HG02981 (cell line): ENCODE results near the gene PRICKLE4.

Experiments used
- ATAC-seq: cut with Tn5 transposase; IDR thresholded peaks from one replicate; pipeline ENCODE4 v1.9.1; 2021; ENCODE audit warnings: mild to moderate bottlenecking, moderate library complexity; ENCODE audit not compliant: unreplicated experiment

The PRICKLE4 gene, protein sequence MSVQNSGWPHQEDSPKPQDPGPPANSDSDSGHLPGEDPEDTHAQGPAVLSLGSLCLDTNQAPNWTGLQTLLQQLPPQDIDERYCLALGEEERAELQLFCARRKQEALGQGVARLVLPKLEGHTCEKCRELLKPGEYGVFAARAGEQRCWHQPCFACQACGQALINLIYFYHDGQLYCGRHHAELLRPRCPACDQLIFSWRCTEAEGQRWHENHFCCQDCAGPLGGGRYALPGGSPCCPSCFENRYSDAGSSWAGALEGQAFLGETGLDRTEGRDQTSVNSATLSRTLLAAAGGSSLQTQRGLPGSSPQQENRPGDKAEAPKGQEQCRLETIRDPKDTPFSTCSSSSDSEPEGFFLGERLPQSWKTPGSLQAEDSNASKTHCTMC

GRCh38 chr6:41780551-41781365, at the start of gene PRICKLE4:
TSS of gene PRICKLE4 (plus strand) at chr6:41780782. CDS start at chr6:41783474, 2,692 bp downstream.
- ATAC-seq = no peak

DNA sequence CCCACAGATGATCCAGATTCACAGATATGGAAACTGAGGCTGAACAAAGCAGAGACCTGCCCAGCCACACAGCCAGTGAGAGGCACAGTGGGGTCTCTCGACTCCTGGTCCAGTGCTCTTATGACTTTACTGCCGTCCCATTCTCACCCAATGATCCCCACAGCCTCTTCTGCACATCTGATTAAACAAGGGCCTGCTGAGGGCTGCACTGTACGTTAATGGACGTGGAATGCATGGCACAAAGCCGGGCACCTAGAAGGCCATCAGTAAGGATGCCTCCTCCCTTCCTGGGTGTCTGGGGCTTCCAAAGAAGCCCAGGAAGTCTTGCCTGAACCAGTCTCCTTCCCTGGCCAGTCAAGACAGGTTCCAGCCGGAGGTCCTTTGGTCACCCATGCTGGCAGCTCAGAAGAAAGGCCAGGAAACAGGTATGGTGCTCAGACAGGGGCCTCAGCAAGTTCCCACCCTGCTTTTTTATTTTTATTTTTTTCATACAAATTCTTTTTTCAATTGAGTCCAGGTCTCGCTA, 49.0 kb upstream of the PRICKLE4 start:
- ATAC-seq = no peak

DNA sequence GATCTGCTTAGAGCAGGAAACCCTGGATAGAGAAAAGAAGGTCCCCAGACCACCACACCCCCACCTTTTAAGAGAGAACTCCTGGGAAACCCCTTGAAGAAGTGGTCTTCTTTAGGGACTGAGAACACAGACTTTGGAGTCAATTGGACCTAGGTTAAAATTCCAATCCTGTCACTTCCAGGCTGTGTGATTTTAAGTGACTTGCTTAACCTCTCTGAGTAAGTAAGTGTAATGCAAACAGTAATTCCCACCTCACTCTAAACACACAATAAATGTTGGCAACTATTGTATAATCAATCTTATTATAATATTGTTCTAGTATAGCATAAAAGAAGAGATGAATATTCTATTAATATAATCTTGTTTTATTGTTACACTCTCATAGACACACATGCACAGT, 48.4 kb upstream of the PRICKLE4 start:
- no peak for ATAC-seq

DNA sequence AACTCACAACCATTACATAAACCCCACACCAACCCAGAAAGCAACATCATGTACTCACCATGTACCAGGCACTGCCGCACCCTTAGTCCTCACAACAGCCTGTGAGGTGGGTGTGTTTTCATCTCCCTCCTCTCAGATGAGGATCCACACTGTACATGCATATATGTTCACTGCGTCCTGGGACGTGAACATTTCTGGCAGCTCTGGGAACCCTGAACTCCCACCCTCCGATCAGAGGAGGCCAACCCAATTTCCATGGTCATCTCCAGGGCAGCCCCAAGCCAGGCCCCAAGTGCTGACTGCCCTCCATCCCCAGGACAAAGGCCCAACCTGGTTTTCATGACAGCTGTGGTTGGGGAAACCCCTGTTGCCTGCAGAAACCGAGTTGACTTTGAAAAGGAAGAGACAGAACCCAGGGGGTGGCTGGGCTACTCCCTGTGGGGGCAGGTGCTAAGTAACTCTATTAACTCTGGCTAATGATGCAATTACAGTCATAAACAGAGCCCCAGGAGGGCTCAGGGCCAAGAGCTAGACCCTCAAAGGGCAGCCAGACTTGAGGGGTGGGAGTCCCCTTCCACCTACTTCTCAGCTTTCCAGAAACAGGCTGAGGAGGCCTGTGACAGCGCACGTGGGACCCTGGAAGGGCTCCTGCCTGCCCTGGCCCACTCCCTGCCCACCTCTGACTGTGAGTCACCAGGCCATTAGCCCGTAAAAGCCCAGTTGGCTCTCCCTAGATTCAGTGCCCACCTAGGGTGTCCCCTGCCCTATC, 47.8 kb upstream of the PRICKLE4 start:
- peak; percentile 29 for ATAC-seq

- no peak for ATAC-seq
Observed at GRCh38 chr6:41733360-41733706, 47.2 kb upstream of the PRICKLE4 start.

- peak; percentile 39 for ATAC-seq
Observed at GRCh38 chr6:41733707-41734665, 46.6 kb upstream of the PRICKLE4 start.

DNA sequence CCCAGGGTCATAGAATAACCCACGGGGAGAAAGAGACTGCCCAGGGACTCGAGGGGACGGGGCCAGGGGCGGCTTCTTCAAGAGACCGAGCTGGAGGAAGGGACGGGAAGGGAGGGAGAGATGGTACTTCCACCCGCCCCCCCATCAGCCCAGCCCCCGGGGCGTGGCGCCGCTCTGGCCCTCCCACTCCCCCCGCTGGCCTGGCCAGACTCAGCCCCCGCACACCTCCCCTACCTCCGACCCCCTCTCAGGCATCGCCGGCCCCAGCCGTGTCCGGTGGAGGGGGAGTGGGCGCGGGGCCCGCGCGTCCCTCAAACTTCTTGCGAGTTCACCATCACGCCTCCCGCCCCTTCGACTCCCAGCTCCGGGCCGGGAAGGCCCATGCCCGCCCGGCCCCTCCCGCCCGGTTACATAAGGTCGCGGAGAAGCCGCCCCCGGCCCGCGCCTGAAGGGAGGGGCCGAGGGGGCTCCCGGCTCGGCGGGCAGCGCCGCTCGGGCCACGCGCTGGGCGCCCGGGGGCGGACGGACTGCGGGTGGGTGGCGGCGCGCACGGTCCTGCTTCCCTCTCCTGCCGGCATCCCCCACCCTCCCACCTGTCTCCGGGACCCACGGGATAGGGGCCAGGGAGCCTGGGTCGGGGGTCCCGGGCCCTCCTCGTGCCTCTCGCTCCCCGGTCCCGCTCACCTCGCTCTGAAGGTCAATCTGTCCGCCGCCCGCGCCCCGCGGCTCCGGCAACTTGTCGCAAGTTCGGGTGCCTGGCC, 45.7 kb upstream of the PRICKLE4 start:
- ATAC-seq = peak; percentile 13

- ATAC-seq = peak; percentile 42
Observed at GRCh38 chr6:41735427-41736185, 45.0 kb upstream of the PRICKLE4 start, which contains the start of gene TFEB. TSS of gene TFEB (minus strand) at chr6:41735608. CDS start at chr6:41691213, 44,395 bp downstream.

DNA sequence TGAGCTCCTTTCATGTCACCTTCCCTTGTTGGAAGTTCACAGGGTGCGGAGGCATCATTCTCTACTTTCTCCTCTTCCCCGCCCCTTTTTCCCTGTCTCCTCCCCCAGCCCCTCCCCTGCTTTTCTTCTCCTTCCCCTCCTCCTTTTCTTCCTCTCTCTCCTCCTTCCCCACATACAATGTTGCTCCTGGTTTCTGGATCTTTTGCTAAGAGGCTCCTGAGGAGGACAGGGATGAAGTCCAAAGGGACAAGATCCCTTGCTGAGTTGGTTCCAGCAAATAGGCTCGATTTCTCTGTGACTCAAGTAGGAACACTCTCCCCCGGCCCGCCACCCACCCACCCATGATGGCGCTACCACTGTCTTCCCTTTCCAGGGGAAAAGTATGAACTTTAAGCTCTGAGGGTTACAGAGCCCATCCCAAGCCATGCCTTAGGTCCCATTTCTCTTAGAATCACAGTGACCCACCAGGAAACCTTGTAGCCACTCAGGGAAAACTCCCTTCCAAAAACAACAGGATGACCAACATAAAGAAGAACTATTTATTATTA, 44.3 kb upstream of the PRICKLE4 start:
- no peak for ATAC-seq

DNA sequence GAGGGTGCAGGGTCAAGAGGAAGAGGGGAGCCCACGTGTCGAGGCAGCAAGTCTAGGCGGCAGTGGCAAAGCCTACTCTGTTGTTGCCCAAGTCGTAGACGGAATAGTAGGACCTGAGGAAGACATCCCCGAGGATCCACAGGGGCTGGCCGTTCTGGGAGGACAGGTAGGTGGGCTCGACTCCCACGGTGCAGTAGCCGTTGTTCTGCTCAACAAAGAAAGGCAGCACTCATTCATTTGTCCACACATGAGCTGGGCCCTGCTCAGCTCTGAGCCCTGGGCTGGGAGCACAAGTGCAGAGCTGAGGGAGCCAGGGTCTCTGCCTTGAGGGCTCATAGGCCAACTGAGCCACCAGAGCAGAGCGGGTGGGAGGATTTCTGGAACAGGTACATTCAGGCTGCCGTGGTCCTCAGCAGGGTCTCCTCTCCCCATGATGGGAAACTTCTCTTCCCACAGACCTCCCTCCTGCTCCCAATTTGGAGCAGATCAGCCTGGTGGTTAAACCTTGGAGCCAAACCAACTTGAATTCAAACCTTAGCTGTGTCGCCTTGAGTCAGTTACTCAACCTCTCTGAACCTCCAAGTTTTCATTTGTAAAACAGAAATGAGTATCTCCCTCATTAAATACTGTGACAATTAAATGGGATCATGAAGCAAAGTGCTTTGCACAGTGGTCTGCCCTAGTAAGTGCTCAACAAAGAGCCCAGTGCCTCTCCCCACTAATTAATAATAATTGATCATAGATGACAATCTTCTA, 43.6 kb upstream of the PRICKLE4 start:
- ATAC-seq = no peak

- ATAC-seq = no peak
Observed at GRCh38 chr6:41737591-41738130, 42.9 kb upstream of the PRICKLE4 start.

- no peak for ATAC-seq
Observed at GRCh38 chr6:41739041-41739440, 41.5 kb upstream of the PRICKLE4 start.

DNA sequence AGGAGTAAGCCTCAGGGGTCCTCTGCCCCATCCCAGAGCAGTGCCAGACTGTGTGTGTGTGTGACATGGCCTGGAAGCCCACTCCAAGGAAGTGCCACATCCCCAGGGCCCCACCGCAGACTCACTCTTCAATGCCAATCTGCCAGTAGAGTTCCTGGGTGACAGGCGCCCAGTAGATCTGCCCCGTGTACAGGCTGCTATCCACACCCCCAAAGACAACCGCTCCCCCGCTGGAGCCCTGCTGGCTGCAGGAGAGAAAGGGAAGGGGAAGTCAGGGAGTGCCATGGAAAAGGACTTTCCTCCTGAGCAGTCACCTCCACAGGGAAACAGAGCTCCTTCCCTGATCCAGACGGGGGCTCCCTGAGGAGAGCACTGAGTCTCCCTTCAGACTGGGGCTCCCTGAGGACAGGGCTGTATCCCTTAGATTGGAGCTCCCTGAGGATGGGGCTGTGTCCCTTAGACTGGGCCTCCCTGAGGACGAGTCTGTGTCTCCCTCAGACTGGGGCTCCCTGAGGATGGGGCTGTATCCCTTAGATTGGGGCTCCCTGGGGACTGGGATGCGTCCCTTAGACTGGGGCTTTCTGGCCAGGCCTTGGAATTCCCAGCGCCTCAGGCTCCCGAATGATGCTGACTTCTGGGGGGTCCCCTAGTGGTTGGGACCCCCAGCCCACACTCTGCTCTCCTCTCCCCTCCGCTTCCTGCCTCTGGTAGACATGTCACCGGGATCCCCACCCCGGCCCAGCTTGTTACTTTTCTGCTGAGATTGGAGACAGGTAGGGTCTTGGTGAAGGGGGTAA, 40.0 kb upstream of the PRICKLE4 start:
- no peak for ATAC-seq

DNA sequence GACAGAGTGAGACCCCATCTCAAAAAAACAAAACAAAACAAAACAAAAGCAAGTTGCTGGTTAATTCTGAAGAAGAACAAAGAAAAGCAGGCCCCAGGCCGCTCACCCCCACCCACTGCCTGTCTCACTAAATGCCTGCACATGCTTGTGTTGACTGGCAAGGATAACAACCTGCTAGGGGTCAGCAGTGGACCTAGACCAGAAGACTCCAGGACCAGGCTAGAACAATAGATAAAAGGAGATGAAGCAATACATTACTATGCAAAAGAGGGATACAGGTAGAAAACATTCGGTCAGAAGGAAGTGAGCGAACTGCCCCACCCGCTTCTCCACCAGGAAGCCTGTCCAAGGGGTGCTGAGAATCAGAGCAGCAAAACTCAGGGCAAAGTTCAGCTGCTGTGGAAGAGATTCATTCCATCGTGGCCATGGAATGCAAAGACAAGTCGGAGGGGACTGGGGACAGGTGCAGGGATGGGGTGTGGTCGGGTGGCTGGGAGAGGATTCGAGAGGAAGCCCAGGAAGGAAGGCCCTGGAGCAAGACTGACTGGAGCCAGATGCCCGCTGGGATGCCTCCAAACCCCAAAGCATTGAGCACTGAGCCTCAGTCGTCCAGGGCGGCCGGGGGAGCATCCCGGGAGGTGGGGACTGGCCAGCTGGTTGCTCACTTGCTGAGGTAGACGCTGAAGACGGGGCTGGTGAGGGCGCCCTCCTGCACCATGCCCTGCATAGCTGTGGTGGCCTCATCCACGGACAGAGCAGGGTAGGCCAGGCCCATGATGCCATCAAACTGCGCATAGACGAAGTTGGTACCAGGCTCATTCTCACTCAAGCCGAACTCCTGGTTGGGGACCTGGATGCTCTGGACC, 38.7 kb upstream of the PRICKLE4 start:
- no peak for ATAC-seq
